ENCODE measurements around the gene RNF207. TPM values are rescaled to one million over a fixed set of nuclear protein-coding genes. Genes with fewer than 3 reads are reported as not detected.

RNF207 gene
- total RNA-seq, 2 donors from 2014 or later: 4.8 to 7.7 TPM

- 89 to 91% methylated on average over 5 to 11 of the region's 11 CpGs for WGBS, 2 experiments (ENCODE audit: insufficient coverage in 1 of 2, insufficient read length in 1 of 2)
These were observed 60.7 kb downstream of the RNF207 start for GRCh38 chr1:6266641-6267040.

GRCh38 chr1:6267686-6268322 lies 61.9 kb downstream of the RNF207 start:
- Histone ChIP-seq H3K27me3 (ENCODE audit: control insufficient read depth, insufficient read depth, low read length, poor library complexity, severe bottlenecking) (no peaks in the 10 kb centered on the region), H3K4me1 (ENCODE audit: control insufficient read depth, insufficient read depth, low read length) (peaks cover 8% of the 10 kb centered on the region), H3K36me3 (ENCODE audit: control insufficient read depth, insufficient read depth, low read length) (no peaks in the 10 kb centered on the region), H3K9ac (ENCODE audit: extremely low read depth, low read length, poor library complexity, severe bottlenecking) (no peak overlapping the region), H3K9me3 (ENCODE audit: control insufficient read depth, low read length) (no peaks in the 10 kb centered on the region), H3K4me3 (ENCODE audit: low read length) (no peak overlapping the region), H3K27ac (ENCODE audit: low read depth, low read length) (no peak overlapping the region)
- Mint-ChIP-seq H3K9me3 (no peaks in the 10 kb centered on the region), H3K4me1 (peaks cover 8% of the 10 kb centered on the region), H3K27ac (no peak overlapping the region), H3K36me3 (ENCODE audit: low read depth) (no peaks in the 10 kb centered on the region), H3K4me3 (no peak overlapping the region), H3K27me3 (ENCODE audit: insufficient read depth) (no peaks in the 10 kb centered on the region)
- DNase-seq: no peak
- TF ChIP-seq CTCF (conservative IDR thresholded peaks at IDR 0.05): no peak
- 81 to 93% methylated on average over 6 to 12 of the region's 12 CpGs for WGBS, 2 experiments (ENCODE audit: insufficient coverage in 1 of 2, insufficient read length in 1 of 2)

More at GRCh38 chr1:6266641-6267040, 60.7 kb downstream of the RNF207 start:
- H3K36me3 Mint-ChIP-seq (ENCODE audit: low read depth): no peaks in the 10 kb centered on the region
- TF ChIP-seq CTCF (conservative IDR thresholded peaks at IDR 0.05): no peak
- Histone ChIP-seq H3K27ac (ENCODE audit: low read depth, low read length) (no peak overlapping the region), H3K36me3 (ENCODE audit: control insufficient read depth, insufficient read depth, low read length) (no peaks in the 10 kb centered on the region), H3K9ac (ENCODE audit: extremely low read depth, low read length, poor library complexity, severe bottlenecking) (no peak overlapping the region), H3K4me3 (ENCODE audit: low read length) (no peak overlapping the region), H3K4me1 (ENCODE audit: control insufficient read depth, insufficient read depth, low read length) (peaks cover 8% of the 10 kb centered on the region), H3K9me3 (ENCODE audit: control insufficient read depth, low read length) (no peaks in the 10 kb centered on the region), H3K27me3 (ENCODE audit: control insufficient read depth, insufficient read depth, low read length, poor library complexity, severe bottlenecking) (peaks cover 7% of the 10 kb centered on the region)
- DNase-seq: no peak
- peaks cover 8% of the 10 kb centered on the region for H3K4me1 Mint-ChIP-seq
- H3K9me3 Mint-ChIP-seq: no peaks in the 10 kb centered on the region
- H3K27me3 Mint-ChIP-seq (ENCODE audit: insufficient read depth): peaks cover 9% of the 10 kb centered on the region
- H3K4me3 Mint-ChIP-seq: no peak overlapping the region
- no peak overlapping the region for H3K27ac Mint-ChIP-seq

- no peaks in the 10 kb centered on the region for H3K9me3 ChIP-seq (ENCODE audit: control insufficient read depth, low read length)
- Mint-ChIP-seq H3K4me3 (no peak overlapping the region), H3K4me1 (peaks cover 12% of the 10 kb centered on the region), H3K9me3 (no peaks in the 10 kb centered on the region), H3K27me3 (ENCODE audit: insufficient read depth) (no peaks in the 10 kb centered on the region), H3K36me3 (ENCODE audit: low read depth) (no peaks in the 10 kb centered on the region), H3K27ac (no peak overlapping the region)
- H3K36me3 ChIP-seq (ENCODE audit: control insufficient read depth, insufficient read depth, low read length): no peaks in the 10 kb centered on the region
- H3K27ac ChIP-seq (ENCODE audit: low read depth, low read length): no peak overlapping the region
- H3K9ac ChIP-seq (ENCODE audit: extremely low read depth, low read length, poor library complexity, severe bottlenecking): no peak overlapping the region
- no peak overlapping the region for H3K4me3 ChIP-seq (ENCODE audit: low read length)
- peaks cover 8% of the 10 kb centered on the region for H3K4me1 ChIP-seq (ENCODE audit: control insufficient read depth, insufficient read depth, low read length)
- H3K27me3 ChIP-seq (ENCODE audit: control insufficient read depth, insufficient read depth, low read length, poor library complexity, severe bottlenecking): no peaks in the 10 kb centered on the region
- peak; percentile 56 for TF ChIP-seq CTCF (conservative IDR thresholded peaks at IDR 0.05)
- peak; percentile 72 for DNase-seq
- WGBS, 2 experiments (ENCODE audit: insufficient coverage in 1 of 2, insufficient read length in 1 of 2): 87 to 94% methylated on average over 19 to 21 of the region's 21 CpGs
These were observed 62.5 kb downstream of the RNF207 start for GRCh38 chr1:6268415-6268814.

All from endodermal cell (in vitro differentiated cells).